ENCODE data around the gene PNMA8B. TPM values are rescaled to one million over a fixed set of nuclear protein-coding genes. Genes with fewer than 3 reads are reported as not detected.
A peak's percentile ranks its signal among the peaks of the same experiment; 100 is the strongest.
"Not testable (repeated sequence)": the region's sequence is repeated elsewhere in the genome, so short reads cannot be mapped to it uniquely, and the experiment has no call there.

The PNMA8B gene
- total RNA-seq, 2 experiments from 2014 or later: 0.05 TPM; not detected in 1

- no peak overlapping the region for H3K4me3 Mint-ChIP-seq
- H3K27me3 Mint-ChIP-seq (ENCODE audit: low read depth): peaks cover 14% of the 10 kb centered on the region
- ATAC-seq (peak; percentile 89), DNase-seq (peak; percentile 86)
- H3K36me3 Mint-ChIP-seq (ENCODE audit: low read depth): no peaks in the 10 kb centered on the region
- POLR2A ChIA-PET: interaction anchor here (0.7 kb wide), 1 partner anchor 477 kb away, joined by 3 read pairs; no protein-coding TSS in a partner anchor
- peaks cover 20% of the 10 kb centered on the region for H3K4me1 Mint-ChIP-seq (ENCODE audit: low read depth)
- H3K27ac Mint-ChIP-seq: no peak overlapping the region
- CTCF ChIA-PET: interaction anchor here (0.6 to 19.9 kb wide), 21 partner anchors 9 to 435 kb away, joined by 3 to 406 read pairs (median 4); no protein-coding TSS in a partner anchor
- H3K9me3 Mint-ChIP-seq (ENCODE audit: insufficient read depth): no peaks in the 10 kb centered on the region
Measured at GRCh38 chr19:46513461-46514236, 18.0 kb upstream of the PNMA8B start.

GRCh38 chr19:46511237-46511636 is 15.6 kb upstream of the PNMA8B start:
- no peak overlapping the region for H3K27ac Mint-ChIP-seq
- H3K4me1 Mint-ChIP-seq (ENCODE audit: low read depth): peaks cover 11% of the 10 kb centered on the region
- H3K9me3 Mint-ChIP-seq (ENCODE audit: insufficient read depth): no peaks in the 10 kb centered on the region
- DNase-seq (no peak), ATAC-seq (no peak)
- H3K4me3 Mint-ChIP-seq: no peak overlapping the region
- CTCF ChIA-PET: interaction anchor here (1.1 to 19.9 kb wide), 5 partner anchors 11 to 230 kb away, joined by 3 to 406 read pairs (median 7); no protein-coding TSS in a partner anchor
- POLR2A ChIA-PET: no interaction called here
- H3K27me3 Mint-ChIP-seq (ENCODE audit: low read depth): peaks cover 20% of the 10 kb centered on the region
- no peaks in the 10 kb centered on the region for H3K36me3 Mint-ChIP-seq (ENCODE audit: low read depth)

DNA sequence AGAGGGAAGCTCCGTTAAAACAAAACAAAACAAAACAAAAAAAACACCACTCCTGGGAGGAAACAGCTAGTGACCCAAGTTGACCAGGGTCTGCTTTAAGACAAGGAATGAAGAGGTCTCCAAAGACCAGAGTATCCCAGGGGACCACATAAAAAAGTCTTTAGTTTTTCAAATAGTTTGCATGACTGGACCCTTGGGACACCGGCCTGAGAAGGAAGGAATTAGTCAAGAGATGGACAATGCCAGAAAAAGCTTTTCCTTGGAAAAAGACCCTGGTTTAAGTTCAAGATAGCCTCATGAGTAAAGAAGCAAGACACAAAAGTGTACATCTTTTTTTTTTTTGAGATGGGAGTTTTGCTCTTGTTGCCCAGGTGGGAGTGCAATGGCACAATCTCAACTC is 12.5 kb upstream of the PNMA8B start:
- Mint-ChIP-seq H3K36me3 (ENCODE audit: low read depth) (no peaks in the 10 kb centered on the region), H3K27me3 (ENCODE audit: low read depth) (peaks cover 25% of the 10 kb centered on the region), H3K4me1 (ENCODE audit: low read depth) (no peaks in the 10 kb centered on the region), H3K9me3 (ENCODE audit: insufficient read depth) (no peaks in the 10 kb centered on the region), H3K4me3 (no peak overlapping the region), H3K27ac (no peak overlapping the region)
- ChIA-PET CTCF (interaction anchor here (0.9 to 1.7 kb wide), 4 partner anchors 9 to 112 kb away, joined by 3 to 7 read pairs (median 4); no protein-coding TSS in a partner anchor), POLR2A (no interaction called here)
- DNase-seq (no peak), ATAC-seq (no peak)

- POLR2A ChIA-PET: no interaction called here
- H3K36me3 Mint-ChIP-seq (ENCODE audit: low read depth): no peaks in the 10 kb centered on the region
Measured at GRCh38 chr19:46503848-46504453, 8.3 kb upstream of the PNMA8B start.

DNA sequence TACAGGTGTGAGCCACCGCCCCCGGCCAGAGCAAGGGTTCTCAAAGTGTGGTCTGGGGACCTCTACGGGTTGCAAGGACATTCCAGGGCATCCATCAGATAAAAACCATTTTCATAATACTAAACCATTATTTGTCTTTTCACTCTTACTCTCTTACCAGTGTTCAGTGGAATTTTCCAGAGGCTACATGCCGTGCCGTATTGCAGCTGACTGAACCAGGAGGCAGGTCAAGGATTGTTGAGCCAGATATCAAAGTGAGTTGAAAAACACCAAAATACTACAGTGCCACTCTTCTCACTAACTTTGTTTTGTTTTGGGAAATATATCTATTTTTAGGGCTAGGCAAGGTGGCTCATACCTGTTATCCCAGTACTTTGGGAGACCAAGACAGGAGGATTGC is 7.2 kb upstream of the PNMA8B start:
- Mint-ChIP-seq H3K36me3 (ENCODE audit: low read depth) (no peaks in the 10 kb centered on the region), H3K4me1 (ENCODE audit: low read depth) (no peaks in the 10 kb centered on the region), H3K4me3 (no peak overlapping the region), H3K27me3 (ENCODE audit: low read depth) (peaks cover 29% of the 10 kb centered on the region), H3K9me3 (ENCODE audit: insufficient read depth) (no peaks in the 10 kb centered on the region), H3K27ac (no peak overlapping the region)
- no peak for DNase-seq
- CTCF ChIA-PET: no interaction called here
- POLR2A ChIA-PET: no interaction called here
- ATAC-seq: no peak

More at GRCh38 chr19:46503848-46504453, 8.3 kb upstream of the PNMA8B start:
- Mint-ChIP-seq H3K4me3 (no peak overlapping the region), H3K27ac (no peak overlapping the region), H3K27me3 (ENCODE audit: low read depth) (peaks cover 33% of the 10 kb centered on the region), H3K9me3 (ENCODE audit: insufficient read depth) (no peaks in the 10 kb centered on the region), H3K4me1 (ENCODE audit: low read depth) (no peaks in the 10 kb centered on the region)
- CTCF ChIA-PET: interaction anchor here (1.1 kb wide), 2 partner anchors 10 to 156 kb away, joined by 3 to 4 read pairs; no protein-coding TSS in a partner anchor
- no peak for DNase-seq
- no peak for ATAC-seq

DNA sequence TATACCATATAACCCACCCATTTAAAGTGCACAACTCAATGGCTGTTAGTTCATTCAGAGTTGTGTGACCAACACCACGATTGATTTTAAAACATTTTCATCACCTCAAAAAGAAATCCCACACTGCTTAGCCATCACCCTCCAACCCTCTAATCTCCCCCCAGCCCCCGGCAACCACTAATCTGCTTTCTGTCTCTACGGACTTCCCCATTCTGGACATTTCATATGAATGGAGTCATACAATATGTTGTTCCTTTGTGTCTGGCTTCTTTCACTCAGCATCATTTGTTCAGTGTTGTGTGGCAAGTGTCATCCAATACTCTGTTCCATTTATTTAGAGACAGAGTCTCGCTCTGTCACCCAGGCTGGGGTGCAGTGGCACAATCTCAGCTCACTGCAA is 4.0 kb upstream of the PNMA8B start:
- peaks cover 39% of the 10 kb centered on the region for H3K27me3 Mint-ChIP-seq (ENCODE audit: low read depth)
- DNase-seq (no peak), ATAC-seq (no peak)
- H3K9me3 Mint-ChIP-seq (ENCODE audit: insufficient read depth): no peaks in the 10 kb centered on the region
- no peaks in the 10 kb centered on the region for H3K36me3 Mint-ChIP-seq (ENCODE audit: low read depth)
- H3K4me1 Mint-ChIP-seq (ENCODE audit: low read depth): peaks cover 2% of the 10 kb centered on the region
- H3K27ac Mint-ChIP-seq: no peak overlapping the region
- no peak overlapping the region for H3K4me3 Mint-ChIP-seq
- POLR2A ChIA-PET: interaction anchor here (0.7 kb wide), 1 partner anchor 1813 kb away, joined by 3 read pairs; no protein-coding TSS in a partner anchor
- CTCF ChIA-PET: interaction anchor here (0.6 to 2.1 kb wide), 2 partner anchors 14 to 16 kb away, joined by 3 to 5 read pairs; no protein-coding TSS in a partner anchor

DNA sequence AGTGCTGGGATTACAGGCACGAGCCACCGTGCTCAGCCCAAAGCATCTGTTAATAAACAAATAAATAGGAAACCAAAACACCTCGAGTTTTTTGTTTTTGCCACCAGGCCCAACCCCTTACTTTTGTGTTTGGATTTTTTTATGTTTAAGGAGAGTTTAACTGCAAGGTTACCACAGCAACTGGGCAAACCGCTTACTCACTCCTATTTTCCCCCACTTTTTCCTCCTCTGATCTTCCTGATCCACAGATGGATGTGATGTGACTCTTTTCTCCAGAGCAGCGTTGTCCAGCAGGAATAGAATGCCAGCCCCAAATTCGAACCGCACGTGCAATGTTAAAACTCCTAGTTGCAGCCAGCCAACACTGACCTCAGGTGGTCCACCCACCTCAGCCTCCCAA is 2.1 kb upstream of the PNMA8B start:
- CTCF ChIA-PET: interaction anchor here (1.0 kb wide), 1 partner anchor 102 kb away, joined by 3 read pairs; no protein-coding TSS in a partner anchor
- ATAC-seq: no peak
- DNase-seq: no peak
- Mint-ChIP-seq H3K36me3 (ENCODE audit: low read depth) (no peaks in the 10 kb centered on the region), H3K4me1 (ENCODE audit: low read depth) (peaks cover 16% of the 10 kb centered on the region), H3K27me3 (ENCODE audit: low read depth) (peaks cover 47% of the 10 kb centered on the region), H3K27ac (no peak overlapping the region), H3K9me3 (ENCODE audit: insufficient read depth) (no peaks in the 10 kb centered on the region), H3K4me3 (no peak overlapping the region)
- POLR2A ChIA-PET: no interaction called here

DNA sequence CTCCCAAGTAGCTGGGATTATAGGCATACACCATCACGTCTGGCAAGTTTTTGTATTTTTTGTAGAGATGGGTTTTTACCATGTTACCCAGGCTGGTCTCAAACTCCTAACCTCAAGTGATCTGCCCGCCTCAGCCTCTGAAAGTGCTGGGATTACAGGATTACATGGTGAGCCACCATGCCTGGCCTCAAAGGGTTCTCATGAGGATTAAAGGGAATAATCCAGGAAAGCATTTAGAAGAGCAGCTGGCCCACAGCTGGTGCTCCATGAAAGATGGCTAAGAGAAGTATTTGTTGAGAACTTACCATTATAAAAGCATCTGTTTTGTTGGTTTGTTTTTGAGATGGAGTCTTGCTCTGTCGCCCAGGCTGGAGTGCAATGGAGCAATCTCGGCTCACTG is 1.2 kb upstream of the PNMA8B start:
- Mint-ChIP-seq H3K4me1 (ENCODE audit: low read depth) (peaks cover 17% of the 10 kb centered on the region), H3K27me3 (ENCODE audit: low read depth) (peaks cover 51% of the 10 kb centered on the region)
- H3K27ac Mint-ChIP-seq; H3K9me3 Mint-ChIP-seq (ENCODE audit: insufficient read depth); DNase-seq; POLR2A ChIA-PET; H3K36me3 Mint-ChIP-seq (ENCODE audit: low read depth); CTCF ChIA-PET; ATAC-seq; H3K4me3 Mint-ChIP-seq: not testable (repeated sequence)

GRCh38 chr19:46496304-46496703 is 637 bp upstream of the PNMA8B start:
- DNase-seq: no peak
- no peak for ATAC-seq
- no peaks in the 10 kb centered on the region for H3K9me3 Mint-ChIP-seq (ENCODE audit: insufficient read depth)
- peaks cover 57% of the 10 kb centered on the region for H3K27me3 Mint-ChIP-seq (ENCODE audit: low read depth)
- no peak overlapping the region for H3K4me3 Mint-ChIP-seq
- ChIA-PET CTCF (no interaction called here), POLR2A (no interaction called here)
- H3K4me1 Mint-ChIP-seq (ENCODE audit: low read depth): peaks cover 17% of the 10 kb centered on the region
- H3K27ac Mint-ChIP-seq: no peak overlapping the region
- H3K36me3 Mint-ChIP-seq (ENCODE audit: low read depth): no peaks in the 10 kb centered on the region

GRCh38 chr19:46494941-46495785 is 504 bp downstream of the PNMA8B start:
- ATAC-seq: no peak
- CTCF ChIA-PET: no interaction called here
- Mint-ChIP-seq H3K4me3 (peak overlapping the region; percentile 49), H3K4me1 (ENCODE audit: low read depth) (peaks cover 18% of the 10 kb centered on the region), H3K9me3 (ENCODE audit: insufficient read depth) (no peaks in the 10 kb centered on the region), H3K27ac (no peak overlapping the region), H3K36me3 (ENCODE audit: low read depth) (no peaks in the 10 kb centered on the region), H3K27me3 (ENCODE audit: low read depth) (peaks cover 59% of the 10 kb centered on the region)
- DNase-seq: no peak
- POLR2A ChIA-PET: interaction anchor here (0.6 kb wide), 1 partner anchor 93 kb away, joined by 3 read pairs; no protein-coding TSS in a partner anchor

- H3K36me3 Mint-ChIP-seq (ENCODE audit: low read depth): no peaks in the 10 kb centered on the region
- DNase-seq (no peak), ATAC-seq (no peak)
- H3K4me1 Mint-ChIP-seq (ENCODE audit: low read depth): peaks cover 20% of the 10 kb centered on the region
- H3K9me3 Mint-ChIP-seq (ENCODE audit: insufficient read depth): no peaks in the 10 kb centered on the region
- H3K27ac Mint-ChIP-seq: no peak overlapping the region
- peaks cover 59% of the 10 kb centered on the region for H3K27me3 Mint-ChIP-seq (ENCODE audit: low read depth)
- H3K4me3 Mint-ChIP-seq: peak overlapping the region; percentile 49
- ChIA-PET CTCF (no interaction called here), POLR2A (no interaction called here)
Measured at GRCh38 chr19:46494146-46494940, 1.3 kb downstream of the PNMA8B start.
